Neuronal stem cell (in vitro differentiated cells): Measurements from ENCODE around the gene PUM2.

ENCODE experiments used
- DNase-seq: peaks from one replicate; pipeline ENCODE4 v3.0.0-alpha.2; 2013; ENCODE audit warnings: low spot score
- H2AFZ ChIP-seq: one replicate; pipeline ENCODE4 v1.6.1; 2013; ENCODE audit warnings: mild to moderate bottlenecking, low read length, inconsistent platforms
- H2AK5ac ChIP-seq: 2 replicates; pipeline ENCODE4 v1.6.1; 2013; ENCODE audit warnings: low read depth, mild to moderate bottlenecking, inconsistent platforms, low read length, moderate library complexity, mixed read lengths
- H2BK120ac ChIP-seq: 2 replicates; pipeline ENCODE4 v1.6.1; 2013; ENCODE audit warnings: low read depth, mild to moderate bottlenecking, inconsistent platforms, low read length, moderate library complexity, mixed read lengths
- H2BK12ac ChIP-seq: one replicate; pipeline ENCODE4 v1.6.1; 2013; ENCODE audit warnings: low read length, inconsistent platforms
- H2BK15ac ChIP-seq: 2 replicates; pipeline ENCODE4 v1.6.1; 2013; ENCODE audit warnings: mild to moderate bottlenecking, low read length, inconsistent platforms, mixed read lengths
- H2BK5ac ChIP-seq: one replicate; pipeline ENCODE4 v1.6.1; 2013; ENCODE audit warnings: inconsistent platforms, mild to moderate bottlenecking, low read length, moderate library complexity
- H3K14ac ChIP-seq: one replicate; pipeline ENCODE4 v1.6.1; 2013; ENCODE audit warnings: low read length, inconsistent platforms
- H3K18ac ChIP-seq: 2 replicates; pipeline ENCODE4 v1.6.1; 2013; ENCODE audit warnings: low read length, inconsistent platforms
- H3K23ac ChIP-seq: 2 replicates; pipeline ENCODE4 v1.6.1; 2013; ENCODE audit warnings: low read depth, mild to moderate bottlenecking, mixed read lengths, low read length, inconsistent platforms; ENCODE audit not compliant: poor library complexity
- H3K27ac ChIP-seq: replicated peaks from 3 replicates; pipeline ENCODE4 v1.5.1; 2013; ENCODE audit warnings: low read length, inconsistent platforms
- H3K27me3 ChIP-seq, 3 experiments: 2 replicates each; pipeline ENCODE4 v1.6.1; 2013; ENCODE audit warnings: low read length in 3 of 3, mild to moderate bottlenecking in 2 of 3, inconsistent platforms in 1 of 3, low read depth in 1 of 3, mixed read lengths in 1 of 3, moderate library complexity in 1 of 3; ENCODE audit not compliant: control insufficient read depth in 3 of 3, insufficient read depth in 3 of 3
- H3K36me3 ChIP-seq, 2 donors: replicated peaks in 1 of 2; 2 replicates each; pipeline ENCODE4 v1.6.1; 2013; ENCODE audit warnings: low read length in 2 of 2; ENCODE audit not compliant: control insufficient read depth in 2 of 2, insufficient read depth in 2 of 2
- H3K4ac ChIP-seq: 2 replicates; pipeline ENCODE4 v1.6.1; 2013; ENCODE audit warnings: inconsistent platforms, mild to moderate bottlenecking, low read length, moderate library complexity
- H3K4me1 ChIP-seq, 2 donors: 1 replicate in 1 of 2; 2 replicates in 1 of 2; pipeline ENCODE4 v1.6.1; 2013; ENCODE audit warnings: low read length in 2 of 2, low read depth in 1 of 2; ENCODE audit not compliant: control insufficient read depth in 2 of 2, insufficient read depth in 1 of 2
- H3K4me2 ChIP-seq: one replicate; pipeline ENCODE4 v1.6.1; 2013; ENCODE audit warnings: mild to moderate bottlenecking, low read length, inconsistent platforms; ENCODE audit not compliant: insufficient read depth, poor library complexity, severe bottlenecking
- H3K4me3 ChIP-seq, 2 donors: 2 replicates each; pipeline ENCODE4 v1.5.1; 2013; ENCODE audit warnings: low read length in 2 of 2, mild to moderate bottlenecking in 2 of 2, inconsistent platforms in 1 of 2, moderate library complexity in 1 of 2
- H3K79me1 ChIP-seq: one replicate; pipeline ENCODE4 v1.6.1; 2013; ENCODE audit warnings: low read depth, mild to moderate bottlenecking, inconsistent platforms, low read length, moderate library complexity
- H3K9ac ChIP-seq: one replicate; pipeline ENCODE4 v1.6.1; 2013; ENCODE audit warnings: mild to moderate bottlenecking, low read depth, low read length, inconsistent platforms; ENCODE audit not compliant: poor library complexity
- H3K9me3 ChIP-seq, 2 donors: replicated peaks in 1 of 2; 2 replicates each; pipeline versions ENCODE3 to v1.6.1; 2013; ENCODE audit warnings: low read length in 2 of 2, mild to moderate bottlenecking in 2 of 2, inconsistent platforms in 1 of 2, low read depth in 1 of 2, mixed read lengths in 1 of 2, moderate library complexity in 1 of 2; ENCODE audit not compliant: control insufficient read depth in 2 of 2, insufficient read depth in 1 of 2
- H4K8ac ChIP-seq: one replicate; pipeline ENCODE4 v1.6.1; 2013; ENCODE audit warnings: low read depth, mild to moderate bottlenecking, inconsistent platforms, low read length, moderate library complexity
- H4K91ac ChIP-seq: one replicate; pipeline ENCODE4 v1.6.1; 2013; ENCODE audit warnings: low read length, low read depth, mild to moderate bottlenecking, inconsistent platforms; ENCODE audit not compliant: poor library complexity
- WGBS, 2 donors: extraction: QIAGEN DNeasy Blood & Tissue Kit; methylation state at CpG; one replicate each; pipeline ENCODE4 v1.1.7; 2013; ENCODE audit warnings: missing lambda C conversion rate in 2 of 2, mixed read lengths in 1 of 2; ENCODE audit not compliant: insufficient read length in 2 of 2, insufficient replicate concordance in 1 of 2; ENCODE audit errors: extremely low coverage in 2 of 2; 5-methylcytosine and 5-hydroxymethylcytosine counted together

Gene PUM2

GRCh38 chr2:20396356-20397000 lies 45.8 kb upstream of the PUM2 start:
- Histone ChIP-seq H3K4me3 (no peak overlapping the region), H3K14ac (no peak overlapping the region), H3K23ac (peak overlapping the region; percentile 32), H3K4me1 (no peaks in the 10 kb centered on the region), H3K27me3 (peaks cover 0 to 19% (median 0%) of the 10 kb centered on the region in 3 experiments), H2AFZ (no peak overlapping the region), H2BK5ac (no peak overlapping the region), H4K8ac (no peak overlapping the region), H3K36me3 (no peaks in the 10 kb centered on the region), H3K18ac (no peak overlapping the region), H2BK12ac (no peak overlapping the region), H3K4me2 (no peak overlapping the region), H3K9ac (peak overlapping the region; percentile 10), H3K4ac (no peak overlapping the region), H4K91ac (no peak overlapping the region), H3K9me3 (no peaks in the 10 kb centered on the region), H3K27ac (no peak overlapping the region), H2AK5ac (no peak overlapping the region), H3K79me1 (no peaks in the 10 kb centered on the region), H2BK120ac (no peak overlapping the region), H2BK15ac (no peak overlapping the region)
- no peak for DNase-seq
- no CpG with 5 or more reads among the region's 9 CpGs for WGBS, 2 donors

- Histone ChIP-seq H4K91ac (no peak overlapping the region), H2AK5ac (no peak overlapping the region), H3K9ac (no peak overlapping the region), H2BK15ac (no peak overlapping the region), H3K79me1 (no peaks in the 10 kb centered on the region), H3K4me3 (no peak overlapping the region), H2BK5ac (no peak overlapping the region), H3K4me2 (no peak overlapping the region), H2AFZ (no peak overlapping the region), H3K9me3 (no peaks in the 10 kb centered on the region), H3K36me3 (no peaks in the 10 kb centered on the region), H2BK120ac (no peak overlapping the region), H3K23ac (no peak overlapping the region), H3K18ac (no peak overlapping the region), H3K4me1 (no peaks in the 10 kb centered on the region), H3K14ac (no peak overlapping the region), H2BK12ac (no peak overlapping the region), H4K8ac (no peak overlapping the region), H3K27ac (no peak overlapping the region), H3K27me3 (peaks cover 0 to 23% (median 0%) of the 10 kb centered on the region in 3 experiments), H3K4ac (no peak overlapping the region)
- DNase-seq = no peak
- WGBS, 2 donors = no CpG with 5 or more reads among the region's 4 CpGs
Measured at GRCh38 chr2:20393986-20394385, 43.3 kb upstream of the PUM2 start.

- H4K8ac ChIP-seq = no peak overlapping the region
- no peak overlapping the region for H2BK15ac ChIP-seq
- H3K9me3 ChIP-seq = no peaks in the 10 kb centered on the region
- no peak overlapping the region for H2AFZ ChIP-seq
- no peak overlapping the region for H3K27ac ChIP-seq
- no peak overlapping the region for H3K9ac ChIP-seq
- H3K18ac ChIP-seq = no peak overlapping the region
- no peak overlapping the region for H3K4me3 ChIP-seq
- peaks cover 0 to 31% (median 0%) of the 10 kb centered on the region in 3 experiments for H3K27me3 ChIP-seq
- peak overlapping the region; percentile 3 for H2BK5ac ChIP-seq
- H3K36me3 ChIP-seq = no peaks in the 10 kb centered on the region
- H3K4me1 ChIP-seq = no peaks in the 10 kb centered on the region
- H2BK120ac ChIP-seq = peak overlapping the region; percentile 51
- H3K79me1 ChIP-seq = no peaks in the 10 kb centered on the region
- no peak overlapping the region for H2AK5ac ChIP-seq
- H4K91ac ChIP-seq = no peak overlapping the region
- DNase-seq = no peak
- H3K14ac ChIP-seq = no peak overlapping the region
- H3K4me2 ChIP-seq = no peak overlapping the region
- WGBS, 2 donors = no CpG with 5 or more reads among the region's 8 CpGs
- H3K23ac ChIP-seq = no peak overlapping the region
- H3K4ac ChIP-seq = no peak overlapping the region
- no peak overlapping the region for H2BK12ac ChIP-seq
Measured at GRCh38 chr2:20391951-20392699, 41.5 kb upstream of the PUM2 start.

GRCh38 chr2:20390524-20391123 lies 40.0 kb upstream of the PUM2 start:
- Histone ChIP-seq H3K27ac (no peak overlapping the region), H2BK15ac (no peak overlapping the region), H3K9me3 (no peaks in the 10 kb centered on the region), H3K4me1 (peaks cover 0 to 3% of the 10 kb centered on the region in 2 donors), H3K79me1 (no peaks in the 10 kb centered on the region), H3K4ac (no peak overlapping the region), H2AFZ (no peak overlapping the region), H3K23ac (no peak overlapping the region), H2BK5ac (no peak overlapping the region), H3K27me3 (peaks cover 0 to 29% (median 0%) of the 10 kb centered on the region in 3 experiments), H2BK120ac (no peak overlapping the region), H4K91ac (no peak overlapping the region), H3K9ac (no peak overlapping the region), H3K36me3 (no peaks in the 10 kb centered on the region), H4K8ac (no peak overlapping the region), H2AK5ac (no peak overlapping the region), H3K14ac (no peak overlapping the region), H3K4me3 (no peak overlapping the region), H3K18ac (peak overlapping the region; percentile 28), H2BK12ac (no peak overlapping the region), H3K4me2 (no peak overlapping the region)
- no CpG with 5 or more reads among the region's 7 CpGs for WGBS, 2 donors
- no peak for DNase-seq
